Lower lobe of right lung (tissue), 2 donors: ENCODE data around the gene CRISP2. TPM values are rescaled to one million over a fixed set of nuclear protein-coding genes. Genes with fewer than 3 reads are reported as not detected.

ENCODE experiments used
- ATAC-seq, 2 donors: fragments of 200-7000 bp; cut with Tn5 transposase; one replicate each; pipeline ENCODE4 v1.9.1; 2020 to 2022; ENCODE audit warnings: mild to moderate bottlenecking in 2 of 2, moderate library complexity in 2 of 2
- DNase-seq: peaks from one replicate; pipeline ENCODE4 v3.0.0-alpha.2; 2020
- H3K27ac ChIP-seq: fragments of 200-600 bp; one replicate; pipeline ENCODE4 v1.8.0; 2022
- H3K27me3 ChIP-seq: fragments of 200-600 bp; one replicate; pipeline ENCODE4 v1.8.0; 2022; ENCODE audit warnings: low read depth
- H3K36me3 ChIP-seq: fragments of 200-600 bp; one replicate; pipeline ENCODE4 v1.8.0; 2022; ENCODE audit warnings: mild to moderate bottlenecking
- H3K4me1 ChIP-seq: fragments of 200-600 bp; one replicate; pipeline ENCODE4 v1.8.0; 2022
- H3K4me3 ChIP-seq: fragments of 200-600 bp; one replicate; pipeline ENCODE4 v1.8.0; 2022; ENCODE audit warnings: mild to moderate bottlenecking
- H3K9me3 ChIP-seq: fragments of 200-600 bp; one replicate; pipeline ENCODE4 v1.8.0; 2022
- CTCF ChIP-seq: fragments of 200-600 bp; IDR thresholded peaks from one replicate; pipeline ENCODE4 v1.8.0; 2022; ENCODE audit warnings: antibody characterized with exemption, mild to moderate bottlenecking
- intact Hi-C: fragments of 100-400 bp; cut with DNase I; formaldehyde crosslinking; loops from one replicate; pipeline ENCODE4 v1.11.0; 2022
- total RNA-seq: library from RNA; stranded (reverse); fragmentation: NEBNext Ultra II Directional; extraction: Animal tissue kit (Norgen Biotek cat#: 25700); gene quantifications from one replicate; pipeline ENCODE4 v1.2.1, GENCODE V29; 2021
- donor health status: DM: no; HTN: yes; CAD: no; lungs with severe emphysema.

CRISP2 gene
- total RNA-seq, 1 donor from 2014 or later, result 0.83 TPM

DNA sequence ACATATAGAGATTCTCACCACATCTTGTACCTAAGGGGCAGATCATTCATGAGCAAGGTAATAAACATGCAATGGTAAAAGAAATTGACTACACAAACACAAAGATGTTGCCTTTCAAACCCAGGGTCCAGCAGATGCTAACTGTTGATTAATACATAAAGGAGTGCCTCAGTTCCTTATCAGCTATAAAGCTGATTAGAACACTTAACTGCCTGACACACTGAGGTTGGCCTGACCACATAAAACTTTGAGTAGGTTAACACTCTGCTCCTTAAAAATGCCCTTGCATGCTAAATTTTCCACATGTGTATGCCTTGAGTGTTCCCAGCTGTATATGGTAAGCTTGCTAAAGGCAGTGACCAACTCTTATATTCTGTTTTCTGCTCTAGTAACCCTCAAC lies 14.9 kb downstream of the CRISP2 start:
- no peaks in the 10 kb centered on the region for H3K27me3 ChIP-seq
- DNase-seq, result no peak
- H3K4me3 ChIP-seq, result no peak overlapping the region
- H3K4me1 ChIP-seq, result no peaks in the 10 kb centered on the region
- no peak for ATAC-seq
- peaks cover 3% of the 10 kb centered on the region for H3K9me3 ChIP-seq
- no peak for TF ChIP-seq CTCF
- no peak overlapping the region for H3K27ac ChIP-seq
- intact Hi-C loops, result no loop called here
- H3K36me3 ChIP-seq, result no peaks in the 10 kb centered on the region

DNA sequence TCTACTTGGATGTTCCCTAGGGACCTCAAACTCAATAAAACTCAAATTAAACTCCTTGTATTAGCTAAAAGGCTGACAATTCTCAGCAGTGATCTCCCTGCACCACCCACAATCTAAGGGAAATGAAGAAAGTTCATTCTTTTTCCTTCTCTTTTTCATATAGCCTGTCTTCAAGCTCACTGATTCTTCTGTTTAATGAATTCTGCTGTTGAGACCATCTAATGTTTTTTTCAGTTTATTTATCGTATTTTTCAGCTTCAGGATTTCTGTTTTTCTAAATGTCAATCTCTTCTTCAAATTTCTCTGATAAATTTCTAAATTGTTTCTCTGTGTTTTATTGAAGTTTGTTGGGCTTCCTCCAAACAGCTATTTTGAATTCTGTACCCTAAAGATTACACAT lies 19.8 kb downstream of the CRISP2 start:
- no peak overlapping the region for H3K27ac ChIP-seq
- no peaks in the 10 kb centered on the region for H3K4me1 ChIP-seq
- no peak overlapping the region for H3K4me3 ChIP-seq
- DNase-seq (no peak), ATAC-seq (no peak)
- intact Hi-C loops, result no loop called here
- TF ChIP-seq CTCF, result no peak
- no peaks in the 10 kb centered on the region for H3K36me3 ChIP-seq
- no peaks in the 10 kb centered on the region for H3K27me3 ChIP-seq
- H3K9me3 ChIP-seq, result peaks cover 3% of the 10 kb centered on the region

DNA sequence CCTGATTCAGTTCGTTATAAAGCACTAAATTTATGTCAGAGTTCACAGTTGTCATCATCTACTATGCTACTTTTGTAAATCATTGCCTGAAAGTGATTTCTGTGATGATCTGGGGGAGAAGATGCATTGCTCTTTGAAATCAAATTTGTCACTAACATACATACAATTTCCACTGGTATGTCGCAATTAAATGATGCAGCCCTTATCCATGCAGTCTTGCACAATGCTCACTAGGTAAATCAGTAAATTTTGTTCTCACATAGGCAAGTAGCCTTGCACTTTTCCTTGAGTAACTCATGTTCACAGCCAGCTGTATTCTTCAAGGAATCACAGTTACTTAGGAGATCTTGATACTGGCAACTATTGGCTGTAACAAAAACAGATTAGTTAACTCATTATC lies 20.8 kb downstream of the CRISP2 start:
- H3K9me3 ChIP-seq, result peaks cover 3% of the 10 kb centered on the region
- no peak for TF ChIP-seq CTCF
- no peaks in the 10 kb centered on the region for H3K27me3 ChIP-seq
- DNase-seq, result no peak
- H3K4me1 ChIP-seq, result no peaks in the 10 kb centered on the region
- no peak overlapping the region for H3K27ac ChIP-seq
- no peaks in the 10 kb centered on the region for H3K36me3 ChIP-seq
- ATAC-seq, result no peak
- intact Hi-C loops, result no loop called here
- no peak overlapping the region for H3K4me3 ChIP-seq

DNA sequence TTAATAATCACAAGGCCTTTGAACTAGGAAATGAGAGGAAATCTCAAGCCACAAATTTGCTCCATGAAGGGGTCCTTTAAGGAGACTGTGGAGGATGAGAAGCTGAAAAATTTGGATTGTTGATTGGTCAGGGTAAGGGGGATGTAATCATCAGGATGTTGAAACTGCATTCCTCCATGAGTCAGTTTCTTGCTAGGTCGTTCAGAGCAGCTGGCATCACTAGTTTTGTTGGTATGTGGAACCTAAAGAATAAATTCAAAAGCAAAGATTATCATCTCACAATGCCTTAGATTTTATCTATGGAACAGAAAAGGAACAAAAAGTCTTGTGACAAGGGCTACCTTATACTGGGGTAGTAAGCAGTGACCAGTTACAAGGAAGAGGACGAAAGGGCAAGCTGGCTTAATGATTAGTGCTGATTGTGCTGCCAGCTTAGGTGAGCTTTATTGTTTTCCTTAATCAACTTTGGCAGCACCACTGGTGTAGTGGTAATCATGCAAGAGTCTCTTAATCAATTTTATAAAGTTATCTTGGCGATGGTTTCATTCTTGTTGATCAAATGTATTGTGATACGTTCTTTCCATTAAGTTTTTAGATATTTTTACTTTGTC lies 36.6 kb downstream of the CRISP2 start:
- TF ChIP-seq CTCF, result no peak
- Histone ChIP-seq H3K27me3 (no peaks in the 10 kb centered on the region), H3K4me1 (no peaks in the 10 kb centered on the region), H3K4me3 (no peak overlapping the region), H3K27ac (no peak overlapping the region), H3K9me3 (no peaks in the 10 kb centered on the region), H3K36me3 (no peaks in the 10 kb centered on the region)
- intact Hi-C loops, result no loop called here
- no peak for DNase-seq
- no peak for ATAC-seq

- no peak for TF ChIP-seq CTCF
- no peak overlapping the region for H3K27ac ChIP-seq
- no peaks in the 10 kb centered on the region for H3K27me3 ChIP-seq
- no peaks in the 10 kb centered on the region for H3K9me3 ChIP-seq
- H3K36me3 ChIP-seq, result no peaks in the 10 kb centered on the region
- no peaks in the 10 kb centered on the region for H3K4me1 ChIP-seq
- DNase-seq, result no peak
- H3K4me3 ChIP-seq, result no peak overlapping the region
- no peak for ATAC-seq
- intact Hi-C loops, result no loop called here
These were observed 37.5 kb downstream of the CRISP2 start for GRCh38 chr6:49675816-49676215.
